ENCODE data around the gene KLRF1. TPM values are rescaled to one million over a fixed set of nuclear protein-coding genes. Genes with fewer than 3 reads are reported as not detected.
A peak's percentile ranks its signal among the peaks of the same experiment; 100 is the strongest.

Gene KLRF1
- total and polyA plus RNA-seq, 2 experiments from 2014 or later: 0.50 TPM; not detected in 1

- Mint-ChIP-seq H3K36me3 (ENCODE audit: low read depth) (no peaks in the 10 kb centered on the region), H3K4me3 (no peak overlapping the region), H3K27me3 (ENCODE audit: insufficient read depth, low read depth, poor library complexity) (peaks cover 3% of the 10 kb centered on the region), H3K4me1 (peaks cover 15% of the 10 kb centered on the region; the same call in 2 of the 3 replicates), H3K9me3 (no peaks in the 10 kb centered on the region; the same call in 2 of the 3 replicates), H3K27ac (no peak overlapping the region)
- Histone ChIP-seq H3F3A (replicated peaks; ENCODE audit: low read depth) (no peaks in the 10 kb centered on the region), H3K27ac (ENCODE audit: low read depth) (no peak overlapping the region), H3K36me3 (ENCODE audit: insufficient read depth) (no peaks in the 10 kb centered on the region), H3K27me3 (ENCODE audit: insufficient read depth) (no peaks in the 10 kb centered on the region), H3K4me2 (no peak overlapping the region), H3K9me2 (ENCODE audit: insufficient read depth) (peaks cover 8% of the 10 kb centered on the region; the same call in 1 of the 2 replicates), H3K4me3 (no peak overlapping the region), H3K4me1 (ENCODE audit: insufficient read depth) (peaks cover 19% of the 10 kb centered on the region), H3K79me2 (replicated peaks; ENCODE audit: insufficient read depth) (no peaks in the 10 kb centered on the region), H2AFZ (peak overlapping the region; percentile 52; the same call in 1 of the 2 replicates), H4K20me1 (replicated peaks; ENCODE audit: insufficient read depth) (no peaks in the 10 kb centered on the region)
- DNase-seq (ENCODE audit: low spot score) (no peak), ATAC-seq (no peak)
- no peak for TF ChIP-seq REST (IDR thresholded peaks at IDR 0.05; ENCODE audit: unreplicated experiment)
- no peak for TF ChIP-seq ETS1 (IDR thresholded peaks at IDR 0.05)
- no peak for TF ChIP-seq JUNB (IDR thresholded peaks at IDR 0.05; ENCODE audit: unreplicated experiment)
- TF ChIP-seq POLR2AphosphoS5 (IDR thresholded peaks at IDR 0.05; ENCODE audit: low read depth): no peak
- TF ChIP-seq NANOG (IDR thresholded peaks at IDR 0.05; ENCODE audit: borderline replicate concordance): no peak
- no peak for TF ChIP-seq EZH2 (IDR thresholded peaks at IDR 0.05; ENCODE audit: low read depth, unreplicated experiment)
- TF ChIP-seq ZNF462 (CRISPR knock-in tag; IDR thresholded peaks at IDR 0.05): no peak
- TF ChIP-seq STAT1 (IDR thresholded peaks at IDR 0.05; ENCODE audit: unreplicated experiment): no peak
- TF ChIP-seq CTCF (conservative IDR thresholded peaks at IDR 0.05; ENCODE audit: low read depth in 2 of 2): no peak
- TF ChIP-seq CREB1 (CRISPR knock-in tag; IDR thresholded peaks at IDR 0.05; ENCODE audit: low read depth): no peak
- TF ChIP-seq ZNF114 (CRISPR knock-in tag; IDR thresholded peaks at IDR 0.05): no peak
- TF ChIP-seq EZH2phosphoT487 (IDR thresholded peaks at IDR 0.05; ENCODE audit: unreplicated experiment): no peak
- TF ChIP-seq ZNF331 (CRISPR knock-in tag; IDR thresholded peaks at IDR 0.05; ENCODE audit: low read depth): no peak
Measured at GRCh38 chr12:9872162-9872561, 44.9 kb downstream of the KLRF1 start.

Data from GM23338 (cell line).